ENCODE data around the gene ARSD.
"Not testable (repeated sequence)": the region's sequence is repeated elsewhere in the genome, so short reads cannot be mapped to it uniquely, and the experiment has no call there.

The ARSD gene

DNA sequence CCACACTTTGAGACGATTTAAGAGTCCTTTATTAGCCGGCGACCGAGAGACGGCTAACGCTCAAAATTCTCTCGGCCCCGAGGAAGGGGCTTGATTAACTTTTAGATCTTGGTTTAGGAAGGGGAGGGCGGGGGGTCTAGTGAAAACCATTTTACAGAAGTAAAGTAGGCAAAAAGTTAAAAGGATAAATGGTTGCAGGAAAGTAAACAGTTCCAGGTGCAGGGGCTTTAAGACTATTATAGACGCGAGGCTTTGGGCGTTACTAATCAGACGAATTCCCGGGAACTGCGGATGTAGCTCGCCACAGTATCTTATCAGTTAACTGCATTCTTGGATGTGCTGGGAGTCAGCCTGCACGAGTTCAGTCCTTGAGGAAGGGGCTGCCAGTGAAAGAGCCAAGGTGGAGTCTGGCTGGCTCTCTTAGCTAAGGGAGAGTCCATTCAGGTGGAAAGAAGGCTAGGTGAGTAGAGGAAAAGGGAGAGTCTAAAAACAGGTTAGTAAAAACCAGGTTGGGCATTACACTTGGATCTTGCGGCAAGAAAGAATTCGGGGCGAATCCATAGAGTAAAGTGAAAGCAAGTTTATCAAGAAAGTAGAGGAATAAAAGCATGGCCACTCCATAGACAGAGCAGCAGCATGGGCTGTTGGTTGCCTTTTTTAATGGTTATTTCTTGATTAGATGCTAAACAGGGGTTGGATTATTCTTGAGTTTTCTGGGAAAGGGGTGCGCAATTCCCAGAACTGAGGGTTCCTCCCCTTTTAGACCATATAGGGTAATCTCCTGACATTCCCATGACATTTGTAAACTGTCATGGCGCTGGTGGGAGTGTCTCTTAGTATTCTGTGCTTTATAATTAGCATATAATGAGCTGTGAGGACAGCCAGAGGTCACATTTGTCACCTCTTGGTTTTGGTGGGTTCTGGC, 38.3 kb downstream of the ARSD start:
- DNase-seq = not testable (repeated sequence)

DNA sequence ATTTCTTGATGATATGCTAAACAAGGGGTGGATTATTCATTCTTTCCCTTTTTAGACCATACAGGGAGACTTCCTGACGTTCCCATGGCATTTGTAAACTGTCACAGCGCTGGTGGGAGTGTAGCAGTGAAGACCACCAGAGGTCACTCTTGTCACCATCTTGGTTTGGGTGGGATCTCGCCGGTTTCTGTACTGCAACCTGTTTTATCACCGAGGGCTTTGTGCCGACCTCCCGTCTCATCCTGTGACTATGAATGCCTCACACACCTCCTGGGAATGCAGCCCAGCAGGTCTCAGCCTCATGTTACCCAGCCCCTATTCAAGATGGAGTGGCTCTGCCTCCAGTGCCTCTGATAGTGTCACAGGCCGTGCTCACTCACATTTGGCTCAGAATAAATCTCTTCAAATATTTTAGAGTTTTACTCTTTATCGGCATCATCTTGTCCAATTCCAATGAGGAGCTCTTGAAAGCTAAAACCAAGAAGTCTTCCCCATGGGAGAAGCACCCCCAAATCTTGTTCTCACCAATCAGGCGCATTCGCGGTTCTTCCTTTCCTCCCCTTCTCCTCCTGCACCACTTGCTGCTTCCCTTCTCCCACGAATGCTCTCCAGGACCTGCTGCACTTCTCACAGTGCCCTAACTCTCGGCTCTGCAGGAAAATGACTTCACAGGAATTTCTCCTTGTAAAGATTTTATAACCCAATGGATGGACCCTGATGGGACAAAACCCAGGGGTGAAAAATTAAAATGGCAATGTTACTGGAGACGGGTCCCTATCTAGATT, 39.2 kb downstream of the ARSD start:
- DNase-seq = not testable (repeated sequence)

DNA sequence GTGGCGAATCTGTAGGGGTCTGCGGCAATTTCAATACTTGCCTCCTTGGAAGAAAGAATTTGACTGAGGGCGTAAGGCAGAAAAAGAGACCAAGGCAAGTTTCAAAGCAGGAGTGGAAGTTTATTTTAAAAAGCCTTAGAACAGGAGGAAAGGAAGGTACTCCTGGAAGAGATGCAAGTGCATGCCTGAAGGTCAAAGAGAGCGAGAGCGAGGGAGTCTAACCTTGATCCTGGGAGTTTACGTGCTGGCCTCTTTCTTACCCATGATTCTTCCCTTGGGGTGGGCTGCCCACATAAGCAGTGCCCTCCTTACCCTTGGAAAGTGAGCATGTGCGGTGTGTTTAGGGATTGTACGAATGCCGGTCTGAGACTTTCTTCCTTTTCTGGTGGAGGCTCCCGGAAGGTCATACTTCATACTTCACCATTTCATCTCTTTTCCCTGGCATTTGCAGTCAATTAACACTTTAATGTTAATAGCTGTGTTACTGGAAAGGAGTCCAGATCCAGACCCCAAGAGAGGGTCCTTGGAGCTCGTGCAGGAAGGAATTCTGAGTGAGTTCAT, 40.0 kb downstream of the ARSD start:
- DNase-seq = no peak

DNA sequence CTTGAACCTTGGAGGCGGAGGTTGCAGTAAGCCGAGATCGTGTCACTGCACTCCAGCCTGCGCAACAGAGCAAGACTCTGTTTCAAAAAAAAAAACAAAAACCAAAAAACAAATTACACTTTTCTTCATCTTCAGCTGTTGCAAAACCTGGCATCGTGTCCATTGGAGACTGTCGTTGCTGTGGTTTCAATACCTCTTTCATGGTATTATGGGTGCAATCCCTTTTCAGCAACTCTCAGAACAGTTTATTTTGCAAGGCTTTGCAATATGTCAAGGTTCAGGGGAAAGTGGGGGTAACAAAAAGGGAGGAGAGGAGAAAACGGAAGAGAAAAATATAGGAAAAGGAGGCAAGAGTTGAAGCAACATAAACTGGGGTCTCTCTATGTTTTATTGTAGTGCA, 40.8 kb downstream of the ARSD start:
- no peak for DNase-seq

DNA sequence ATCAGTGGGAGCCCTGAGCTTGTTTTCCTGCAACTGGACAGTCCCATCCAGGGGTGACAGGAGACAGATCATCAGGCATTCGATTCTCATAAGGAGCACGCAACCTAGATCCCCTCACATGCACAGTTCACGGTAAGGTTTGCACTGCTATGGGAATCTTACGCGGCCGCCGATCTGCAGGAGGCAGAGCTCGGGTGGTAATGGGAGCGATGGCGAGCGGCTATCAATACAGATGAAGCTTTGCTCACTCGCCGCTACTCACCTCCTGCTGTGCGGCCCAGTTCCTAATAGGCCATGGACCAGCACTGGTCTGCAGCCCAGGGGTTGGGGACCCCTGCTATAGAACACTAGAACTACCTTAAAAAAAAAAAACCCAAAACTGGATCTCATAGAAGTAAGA, 45.4 kb downstream of the ARSD start:
- no peak for DNase-seq

DNA sequence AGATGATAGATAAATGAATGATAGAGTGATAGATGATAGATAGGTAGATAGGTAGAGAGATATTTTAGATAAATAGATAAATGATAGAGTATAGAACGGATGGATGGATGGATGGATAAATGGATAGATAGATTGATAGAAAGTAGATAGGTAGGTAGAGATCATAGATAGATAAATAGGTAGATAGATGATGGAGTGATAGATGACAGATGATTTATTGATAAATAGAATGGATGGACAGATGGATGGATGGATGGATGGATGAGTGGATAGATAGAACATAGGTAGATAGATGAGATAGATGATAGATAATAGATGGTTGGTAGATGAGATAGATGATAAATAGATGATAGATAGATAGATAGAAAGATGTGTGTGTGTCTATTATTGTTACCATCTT, 49.5 kb downstream of the ARSD start:
- no peak for DNase-seq

DNA sequence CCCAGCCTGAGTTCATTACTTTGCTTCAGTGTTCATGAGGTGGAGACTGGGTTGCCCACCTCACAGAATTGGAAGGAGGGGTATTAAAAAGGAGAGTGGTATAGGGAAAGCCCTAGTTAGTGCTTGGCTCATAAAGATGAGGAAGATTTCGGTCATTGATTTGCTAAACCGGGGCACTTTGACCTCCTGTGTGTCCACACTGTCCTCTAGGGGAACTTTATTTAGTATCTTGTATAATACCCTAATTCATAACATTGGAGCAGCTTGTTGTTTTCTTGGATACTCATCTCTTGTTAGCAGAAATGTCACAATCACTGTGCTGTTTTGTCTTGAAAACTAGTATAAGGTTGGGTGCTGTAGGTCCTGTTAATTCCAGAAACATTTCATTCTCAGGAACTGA, 50.6 kb downstream of the ARSD start:
- DNase-seq = no peak

DNA sequence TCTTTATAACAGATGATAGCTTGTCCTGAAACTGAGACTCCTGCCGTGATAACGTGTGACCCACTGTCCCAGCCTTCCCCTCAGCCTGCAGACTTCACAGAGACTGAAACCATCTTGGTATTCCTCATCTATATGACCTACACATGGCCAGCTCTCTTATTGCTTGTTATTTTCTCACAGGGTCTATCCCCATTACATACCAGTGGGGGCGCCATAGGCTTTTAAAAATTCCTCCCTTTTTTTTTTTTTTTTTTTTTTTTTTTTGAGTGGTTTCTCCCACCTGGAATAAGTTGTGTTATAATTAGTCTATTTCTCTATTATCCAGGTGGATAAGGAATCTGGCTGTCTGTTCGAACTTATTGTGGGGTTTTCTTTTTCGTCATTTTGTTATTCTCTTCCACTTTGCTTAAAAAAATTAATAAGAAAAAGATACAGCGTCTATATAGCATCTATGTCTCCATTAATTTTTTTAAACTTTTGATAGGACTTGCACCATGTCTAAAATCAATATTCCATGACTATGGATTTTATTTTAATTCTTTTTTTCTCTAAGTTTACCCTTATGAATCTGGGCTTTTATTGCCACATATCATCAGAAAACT, 53.2 kb downstream of the ARSD start:
- DNase-seq = no peak

DNA sequence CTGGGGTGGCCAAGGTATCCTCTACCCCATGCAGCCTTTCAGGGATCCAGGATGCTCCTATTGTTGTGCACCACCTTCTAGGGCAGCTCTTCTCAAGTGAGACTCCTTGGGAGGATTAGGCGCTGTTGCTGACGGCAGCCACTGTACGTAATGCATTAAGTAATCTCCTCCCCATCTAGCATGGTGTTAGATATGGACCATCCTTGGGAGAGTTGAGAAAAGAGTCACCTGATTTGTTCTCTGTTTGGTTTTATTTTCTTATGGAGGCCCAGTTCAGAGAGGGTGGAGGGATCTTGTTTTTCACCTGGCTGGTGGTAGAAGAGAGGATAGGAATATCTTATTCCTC, 54.0 kb downstream of the ARSD start:
- DNase-seq = no peak

DNA sequence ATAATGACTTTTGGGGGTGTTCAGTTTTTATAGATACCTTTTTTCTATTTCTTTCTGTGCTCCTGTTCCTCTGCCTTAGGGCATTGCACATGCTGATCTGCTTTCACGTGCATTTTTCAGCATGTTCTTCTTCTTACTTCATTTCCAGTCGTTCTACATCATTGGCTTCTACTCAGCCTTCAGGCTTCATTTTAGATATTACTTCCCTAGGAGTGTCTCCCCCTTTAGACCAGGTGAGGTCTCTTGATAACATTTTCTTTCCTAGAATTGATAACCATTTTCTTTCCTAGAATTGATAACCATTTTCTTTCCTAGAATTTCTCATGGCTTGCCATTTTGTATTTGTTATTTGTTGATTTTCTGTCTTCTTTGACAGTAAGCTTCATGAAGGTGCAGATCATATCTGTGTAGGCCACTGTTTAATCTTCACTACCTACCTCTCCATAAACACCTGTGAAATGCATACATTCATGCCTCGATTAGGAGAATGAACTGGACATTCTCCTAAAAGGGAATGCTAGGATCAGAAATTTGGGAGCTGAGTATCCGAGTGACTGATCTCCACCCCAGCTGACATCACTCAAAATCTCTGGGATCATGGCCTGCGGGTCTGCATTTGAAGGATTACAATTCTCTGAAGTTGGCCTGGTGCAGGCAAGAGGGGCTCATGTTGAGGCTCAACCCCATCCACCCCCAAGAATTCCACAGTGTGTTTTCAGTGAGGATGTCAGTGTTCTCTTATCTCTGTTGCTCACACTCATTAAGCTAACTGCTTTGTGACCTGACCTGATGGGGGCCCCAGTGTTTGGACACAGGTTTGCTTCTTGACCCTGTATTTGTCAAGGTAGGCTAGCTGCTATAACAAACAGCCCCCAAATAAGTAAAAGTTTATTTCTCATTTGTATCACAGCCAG, 54.7 kb downstream of the ARSD start:
- DNase-seq = no peak

DNA sequence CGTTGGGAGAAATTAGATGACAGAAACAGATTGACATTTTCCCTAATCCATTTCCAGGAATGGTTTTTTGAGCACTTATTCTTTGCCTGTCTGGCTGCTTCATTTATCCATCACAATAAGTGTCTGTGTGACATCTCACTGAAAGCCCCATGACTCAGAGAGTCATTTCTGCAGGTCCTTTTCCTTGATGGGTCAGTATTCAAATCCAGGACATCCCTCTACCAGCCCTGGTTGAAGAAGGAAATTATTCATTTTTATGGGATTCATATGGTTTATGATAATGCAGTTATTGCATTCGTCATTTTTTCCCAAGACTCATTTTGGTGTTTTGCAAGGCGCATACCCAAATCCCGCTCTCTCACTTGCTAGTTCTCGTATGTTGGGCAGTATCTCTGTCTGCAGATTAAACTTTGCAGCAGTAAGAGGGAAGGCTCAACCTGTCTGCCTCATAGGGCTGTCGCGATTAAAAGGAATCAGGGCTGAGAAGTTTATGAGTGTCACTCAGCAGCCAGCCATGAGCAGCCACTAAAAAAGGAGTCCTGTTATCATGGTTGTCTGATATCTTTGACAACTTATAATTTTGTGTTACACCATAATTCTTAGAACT, 56.4 kb downstream of the ARSD start:
- DNase-seq = no peak

DNA sequence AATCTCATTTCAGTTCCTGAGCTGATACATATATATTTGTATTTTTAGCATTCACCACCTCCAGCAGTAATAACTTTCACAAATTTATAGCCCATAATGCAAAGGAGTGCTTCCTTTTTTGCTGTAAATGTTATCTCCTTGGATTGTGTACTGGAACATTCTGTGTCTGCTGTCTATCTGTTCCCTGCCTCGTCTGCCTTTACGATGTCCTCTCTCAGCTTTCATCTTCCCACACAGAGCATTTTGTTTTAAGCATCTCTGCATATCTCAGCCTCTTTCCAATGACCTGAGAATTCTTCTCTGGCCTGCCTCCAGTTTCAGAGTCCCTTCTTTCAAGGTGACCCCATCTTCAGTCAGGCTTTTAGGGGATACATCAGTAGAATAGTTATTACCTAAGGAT, 57.3 kb downstream of the ARSD start:
- no peak for DNase-seq

DNA sequence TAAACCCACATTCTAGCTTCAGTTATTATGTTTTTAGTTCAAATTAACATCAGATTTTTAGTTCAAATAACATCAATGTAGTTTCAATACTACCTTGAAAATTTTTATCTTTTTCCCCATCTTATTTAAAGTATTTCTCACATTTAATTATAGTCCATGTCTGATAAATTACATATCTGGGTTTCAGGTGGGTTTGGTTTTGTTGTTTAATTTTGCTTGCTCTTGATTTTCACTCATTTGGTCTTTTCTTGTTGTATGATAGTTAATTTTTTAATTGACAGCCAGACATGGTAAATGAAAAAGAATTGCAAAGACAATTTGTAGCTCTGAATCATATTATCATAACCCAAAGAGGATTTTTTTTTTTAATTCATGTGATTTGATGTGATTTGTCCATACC, 58.5 kb downstream of the ARSD start:
- no peak for DNase-seq

DNA sequence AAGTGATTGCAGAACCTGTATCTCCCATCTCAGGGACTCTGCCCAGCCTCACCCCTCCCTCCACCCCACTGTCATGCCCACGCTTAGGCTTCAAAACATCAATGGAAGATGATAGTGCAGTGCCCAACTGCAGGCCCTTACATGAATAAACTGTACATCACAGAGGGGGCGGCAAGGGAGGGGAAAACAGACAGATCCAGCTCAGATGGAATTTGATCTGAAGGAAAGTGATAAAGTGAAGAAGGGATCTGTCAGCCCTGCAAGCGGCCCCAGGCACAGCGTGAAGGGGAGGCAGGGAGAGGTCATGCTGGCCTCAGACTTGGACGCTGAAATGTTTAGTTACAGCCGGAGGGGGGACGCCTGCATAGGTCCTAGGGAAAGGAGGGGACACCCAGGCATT, 61.9 kb downstream of the ARSD start:
- no peak for DNase-seq

DNA sequence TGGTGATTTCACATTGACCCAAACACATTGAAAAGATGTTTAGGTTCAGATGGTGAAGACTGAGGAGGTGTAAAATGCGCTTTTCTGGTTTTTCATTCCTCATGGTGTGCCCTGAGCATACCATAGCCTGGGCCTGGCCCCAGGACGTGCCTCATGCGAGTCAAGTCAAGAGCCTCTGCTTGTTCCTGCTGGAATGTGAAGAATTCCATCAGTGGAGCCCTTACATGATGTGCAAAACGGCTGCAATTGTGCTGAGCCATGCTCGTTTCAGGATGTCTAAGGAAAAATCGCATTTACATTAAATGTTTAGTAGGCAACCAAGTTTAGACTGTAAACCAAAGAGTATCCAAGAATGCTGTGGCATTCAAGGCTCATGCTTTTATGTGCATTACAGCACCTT, 65.5 kb downstream of the ARSD start:
- no peak for DNase-seq

DNA sequence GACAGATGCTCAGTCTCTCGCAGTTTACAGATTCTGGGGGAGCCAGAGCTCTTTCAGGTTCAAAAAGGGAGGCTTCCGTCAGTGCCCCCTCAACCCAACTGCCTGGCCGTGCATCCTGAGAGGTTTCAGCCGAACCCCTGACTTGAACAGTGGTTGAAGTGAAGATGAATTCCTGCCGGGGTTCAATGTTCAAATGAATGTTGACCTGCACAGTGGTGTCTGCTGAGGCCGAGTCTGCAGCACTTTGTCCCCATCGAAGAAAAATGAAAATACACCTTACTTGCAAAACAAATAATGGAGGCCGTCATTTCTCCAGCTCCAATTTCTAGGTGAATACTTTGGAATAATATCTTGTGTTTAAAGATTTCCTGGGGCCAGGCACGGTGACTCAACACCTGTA, 66.7 kb downstream of the ARSD start:
- DNase-seq = no peak

DNA sequence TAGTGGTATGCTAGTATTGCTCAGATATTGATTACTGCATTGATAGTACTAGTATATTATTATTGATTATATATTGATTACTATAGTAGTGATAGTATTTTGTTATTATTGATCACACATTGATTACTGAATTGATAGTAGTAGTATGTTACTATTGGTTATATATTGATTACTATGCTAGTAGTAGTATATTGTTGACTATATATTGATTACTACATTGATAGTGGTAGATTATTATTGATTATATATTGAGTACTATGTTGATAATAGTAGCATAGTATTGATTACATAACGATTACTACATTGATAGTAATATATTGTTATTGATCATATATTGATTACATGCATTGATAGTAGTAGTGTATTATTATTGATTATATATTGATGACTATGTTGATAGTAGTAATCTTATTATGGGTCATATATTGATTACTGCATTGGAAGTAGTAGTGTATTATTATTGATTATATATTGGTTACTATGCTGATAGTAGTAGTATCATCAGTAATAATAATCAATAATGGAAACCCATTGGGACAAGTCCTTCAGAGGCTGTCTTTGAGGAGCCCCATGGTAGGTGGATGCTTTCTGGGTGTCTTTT, 69.8 kb downstream of the ARSD start:
- DNase-seq = no peak

DNA sequence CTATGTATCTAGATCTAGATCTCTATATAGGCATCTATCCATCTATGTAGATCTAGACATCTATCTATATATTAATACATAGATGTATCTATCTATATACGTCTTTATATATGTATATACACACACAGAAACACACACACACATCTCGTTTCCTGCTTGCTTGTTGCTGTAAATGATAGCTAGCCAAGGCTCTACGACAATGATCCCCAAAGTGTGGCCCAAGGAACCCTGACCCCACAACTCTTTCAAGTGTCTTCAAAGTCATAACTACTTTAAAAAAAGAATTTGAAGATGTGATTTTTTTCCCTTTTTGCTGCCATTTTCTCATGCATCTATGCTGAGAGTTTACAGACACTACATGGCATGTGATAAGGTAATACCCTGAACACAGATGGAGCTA, 71.6 kb downstream of the ARSD start:
- no peak for DNase-seq

DNA sequence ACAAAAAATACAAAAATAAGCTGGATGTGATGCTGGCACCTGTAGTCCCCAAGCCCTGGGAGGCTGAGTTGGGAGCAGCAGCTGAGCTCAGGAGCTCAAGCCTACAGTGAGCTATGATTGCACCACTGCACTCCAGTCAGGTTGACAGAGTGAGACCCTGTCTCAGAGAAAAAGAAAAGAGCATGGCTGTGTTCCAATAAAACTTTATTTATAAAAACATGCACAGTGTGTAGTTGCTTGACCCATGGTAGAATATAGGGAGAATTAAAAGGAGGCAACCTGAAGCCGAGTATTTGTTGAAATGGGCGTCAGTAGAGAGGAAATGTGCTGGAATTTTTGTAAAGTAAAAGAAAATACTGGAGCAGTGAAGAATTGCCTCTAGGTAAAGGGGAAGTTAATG, 73.4 kb downstream of the ARSD start:
- no peak for DNase-seq

DNA sequence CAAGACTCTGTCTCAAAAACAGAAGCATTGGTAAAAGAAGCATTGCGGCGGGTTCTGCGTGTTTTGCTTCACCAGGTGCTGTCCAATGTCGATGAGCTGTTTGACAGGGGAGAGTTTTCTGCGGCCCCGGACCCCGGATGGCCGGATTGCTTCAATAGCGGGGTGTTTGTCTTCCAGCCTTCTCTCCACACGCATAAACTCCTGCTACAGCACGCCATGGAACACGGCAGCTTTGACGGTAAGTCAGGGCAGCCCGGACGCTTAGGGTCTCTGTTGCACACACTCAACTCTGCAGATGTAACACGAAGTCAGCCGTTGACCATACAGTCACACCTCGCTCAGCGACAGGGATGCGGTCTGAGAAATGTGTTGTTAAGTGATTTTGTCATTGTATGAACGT, 74.2 kb downstream of the ARSD start:
- no peak for DNase-seq

Data from GOT3 (cell line).